ENCODE measurements around the gene PPP4R1.

The PPP4R1 gene

DNA sequence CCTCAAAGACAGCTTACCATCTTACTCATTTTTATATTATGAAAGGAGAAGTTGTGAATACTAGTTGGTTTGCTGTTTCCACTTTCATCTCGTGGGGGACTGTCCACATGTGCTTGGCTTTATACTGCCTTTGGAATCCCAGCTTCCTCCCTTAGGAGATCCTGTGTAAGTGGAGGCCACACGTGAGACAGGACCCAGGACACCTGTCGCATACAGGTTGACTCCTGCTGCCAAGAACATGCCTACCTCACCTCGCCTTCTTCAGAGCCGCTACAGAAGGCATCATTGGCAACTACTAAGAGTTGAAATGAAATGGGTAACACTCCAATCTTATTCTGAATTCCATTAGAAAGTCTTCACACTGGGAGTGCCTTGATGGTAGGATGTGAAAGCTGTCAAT lies 69.3 kb downstream of the PPP4R1 start:
- DNase-seq = no peak

DNA sequence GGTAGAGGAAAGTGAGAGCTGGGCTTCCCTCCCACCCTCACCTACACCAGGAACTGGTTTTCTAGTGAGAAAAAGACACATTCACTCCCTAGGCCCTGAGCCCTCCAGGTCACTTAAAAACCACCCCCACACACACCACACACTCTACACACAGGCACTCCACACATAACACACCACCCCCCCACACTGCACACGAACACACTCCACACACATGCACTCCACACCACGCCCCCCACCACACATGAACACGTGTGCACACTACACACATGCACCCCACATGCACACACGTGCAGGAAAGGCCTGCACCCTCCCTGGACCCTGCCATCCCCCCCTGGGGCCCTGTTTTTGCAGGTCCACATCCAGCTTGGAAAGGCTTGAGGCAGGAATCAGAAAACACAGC lies 71.4 kb downstream of the PPP4R1 start:
- no peak for DNase-seq

DNA sequence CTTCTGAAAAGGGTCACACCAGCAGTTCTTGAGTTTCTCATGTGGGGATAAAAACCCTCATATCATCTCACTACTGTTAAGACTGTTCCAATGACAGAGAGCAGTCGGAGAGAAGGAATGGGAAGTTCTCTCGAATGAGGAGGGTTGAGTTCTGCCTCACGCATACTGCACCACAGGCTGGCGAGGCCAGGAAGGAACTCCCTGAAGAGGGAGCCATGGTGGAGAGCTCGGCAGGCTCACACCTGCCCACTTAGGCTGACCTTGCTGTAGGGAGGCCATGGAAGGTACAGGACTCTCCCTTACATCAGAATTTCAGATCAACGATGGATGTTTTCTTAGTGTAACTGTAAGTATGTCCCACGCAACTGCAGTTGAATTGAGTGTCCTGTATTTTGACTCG lies 74.4 kb downstream of the PPP4R1 start:
- no peak for DNase-seq

- no peak for DNase-seq
Observed at GRCh38 chr18:9539283-9539682, 75.1 kb downstream of the PPP4R1 start.

DNA sequence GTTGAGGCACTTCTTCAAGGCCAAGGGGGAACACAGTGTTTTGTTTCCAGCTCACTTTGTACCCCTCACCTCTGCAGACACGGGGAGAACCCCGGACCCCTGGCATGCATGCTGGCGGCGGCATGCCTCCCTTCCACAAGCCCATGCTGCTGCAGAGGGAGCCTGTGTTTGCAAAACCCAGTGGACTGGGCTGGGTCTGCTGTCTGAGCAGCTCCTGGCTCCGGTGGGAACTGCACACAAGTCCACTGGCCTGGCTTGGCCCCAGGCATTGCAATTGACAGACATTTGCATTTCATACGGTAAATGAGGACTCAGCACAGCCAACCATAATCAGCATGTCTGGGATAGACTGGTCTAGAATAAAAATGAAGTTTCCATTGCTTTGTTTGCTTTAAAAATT lies 76.7 kb downstream of the PPP4R1 start:
- no peak for DNase-seq

DNA sequence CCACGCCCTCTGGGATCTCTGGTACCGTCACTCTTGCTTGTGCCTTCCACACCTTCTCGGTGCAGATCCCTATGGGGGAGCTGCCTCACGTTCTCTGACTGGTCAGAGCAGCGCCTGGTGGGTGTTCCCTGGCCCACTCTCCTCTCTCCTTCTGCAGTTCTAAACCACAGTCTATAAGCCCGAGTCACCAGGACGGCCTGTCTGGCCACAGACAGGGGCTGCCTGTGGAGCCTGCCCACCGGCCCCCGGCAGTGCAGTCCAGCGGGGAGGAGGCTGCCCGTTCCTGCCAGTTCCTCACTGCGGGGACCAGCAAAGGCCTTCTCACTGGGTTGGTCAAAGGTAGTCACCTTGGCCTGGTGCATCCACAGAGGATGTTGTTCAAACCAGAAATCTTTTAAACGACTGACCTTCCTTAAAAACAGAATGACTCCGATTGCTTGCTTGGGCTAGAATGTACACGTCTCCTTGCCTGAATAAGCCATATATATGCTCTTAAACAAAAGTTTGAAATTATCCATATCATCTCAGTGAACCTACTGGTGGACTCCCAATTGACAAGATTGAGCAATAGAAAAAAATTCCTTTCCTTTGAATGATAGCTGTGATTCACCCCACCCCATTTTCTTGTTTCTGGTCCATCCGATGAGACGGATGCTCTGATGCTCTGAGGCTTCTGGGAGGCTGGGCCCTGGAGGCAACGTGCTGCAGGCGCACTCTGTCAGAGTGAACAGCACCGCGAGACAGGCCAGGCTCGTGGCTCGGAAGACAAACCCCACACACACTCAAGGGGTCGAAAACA lies 77.8 kb downstream of the PPP4R1 start:
- DNase-seq = no peak

DNA sequence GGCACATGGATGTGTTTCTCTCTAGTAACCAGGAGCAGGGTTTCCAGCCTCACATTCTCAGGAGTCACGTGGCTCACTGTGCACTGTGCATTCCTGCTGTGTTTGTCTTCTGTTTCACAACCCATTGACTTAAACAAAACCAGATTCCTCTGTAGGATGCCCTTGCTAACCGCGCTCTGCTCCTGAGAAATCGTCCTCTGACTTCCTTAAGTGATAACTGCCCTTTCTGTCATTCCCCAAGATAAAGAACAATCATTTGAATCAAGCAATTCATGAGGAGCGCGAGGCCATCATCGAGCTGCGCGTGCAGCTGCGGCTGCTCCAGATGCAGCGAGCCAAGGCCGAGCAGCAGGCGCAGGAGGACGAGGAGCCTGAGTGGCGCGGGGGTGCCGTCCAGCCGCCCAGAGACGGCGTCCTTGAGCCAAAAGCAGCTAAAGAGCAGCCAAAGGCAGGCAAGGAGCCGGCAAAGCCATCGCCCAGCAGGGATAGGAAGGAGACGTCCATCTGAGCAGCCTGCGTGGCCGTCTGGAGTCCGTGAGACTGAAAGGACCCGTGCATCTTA lies 78.8 kb downstream of the PPP4R1 start:
- DNase-seq = no peak

DNA sequence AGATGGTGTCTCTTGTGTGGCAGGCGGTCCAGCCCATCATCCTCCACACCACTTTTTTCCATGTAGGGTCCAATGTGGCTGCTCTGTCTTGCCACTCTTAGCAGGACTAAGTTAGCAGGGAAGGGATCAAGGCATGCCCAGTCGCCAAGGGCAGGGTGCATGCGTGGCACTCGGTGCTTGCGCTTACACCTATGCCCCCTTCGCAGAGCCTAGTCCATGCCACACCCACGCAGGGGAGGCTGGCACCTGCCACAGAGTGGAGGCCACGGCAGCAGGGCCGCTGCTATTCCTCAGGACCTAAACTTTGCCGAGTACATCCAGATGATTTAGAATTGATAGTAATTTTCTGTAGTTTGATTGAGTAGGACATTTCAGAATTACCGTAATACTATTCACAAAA lies 79.5 kb downstream of the PPP4R1 start:
- no peak for DNase-seq

DNA sequence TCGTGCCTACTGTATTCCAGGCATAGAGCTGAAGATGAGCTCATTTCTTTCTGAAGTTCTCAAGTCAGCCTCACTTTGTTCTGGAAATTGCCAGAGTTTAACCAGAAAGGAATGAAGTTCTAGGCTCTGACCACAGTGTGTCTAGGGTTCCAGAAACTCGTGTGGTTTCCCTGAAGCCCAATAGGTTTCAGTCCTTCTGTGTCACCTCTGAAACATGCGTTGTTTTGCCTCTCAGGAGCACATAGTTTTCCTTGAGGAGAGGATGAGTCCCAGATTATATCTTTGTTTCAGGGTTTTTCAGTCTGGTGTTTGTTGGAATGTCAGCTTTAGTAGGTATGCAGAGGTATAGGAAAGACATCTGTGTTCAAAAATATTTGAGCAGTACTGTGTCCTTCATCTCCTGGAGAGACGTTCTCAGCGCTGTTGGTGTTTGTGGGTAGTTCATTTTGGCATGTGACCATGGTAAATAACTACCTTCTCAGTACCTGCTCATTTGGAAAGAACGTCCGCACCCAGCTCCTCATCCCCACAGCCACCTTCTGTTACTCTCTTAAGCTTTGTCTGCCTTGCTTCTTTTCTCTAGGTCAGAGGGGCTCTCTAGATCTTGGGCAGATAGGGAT lies 82.5 kb downstream of the PPP4R1 start:
- DNase-seq = no peak

DNA sequence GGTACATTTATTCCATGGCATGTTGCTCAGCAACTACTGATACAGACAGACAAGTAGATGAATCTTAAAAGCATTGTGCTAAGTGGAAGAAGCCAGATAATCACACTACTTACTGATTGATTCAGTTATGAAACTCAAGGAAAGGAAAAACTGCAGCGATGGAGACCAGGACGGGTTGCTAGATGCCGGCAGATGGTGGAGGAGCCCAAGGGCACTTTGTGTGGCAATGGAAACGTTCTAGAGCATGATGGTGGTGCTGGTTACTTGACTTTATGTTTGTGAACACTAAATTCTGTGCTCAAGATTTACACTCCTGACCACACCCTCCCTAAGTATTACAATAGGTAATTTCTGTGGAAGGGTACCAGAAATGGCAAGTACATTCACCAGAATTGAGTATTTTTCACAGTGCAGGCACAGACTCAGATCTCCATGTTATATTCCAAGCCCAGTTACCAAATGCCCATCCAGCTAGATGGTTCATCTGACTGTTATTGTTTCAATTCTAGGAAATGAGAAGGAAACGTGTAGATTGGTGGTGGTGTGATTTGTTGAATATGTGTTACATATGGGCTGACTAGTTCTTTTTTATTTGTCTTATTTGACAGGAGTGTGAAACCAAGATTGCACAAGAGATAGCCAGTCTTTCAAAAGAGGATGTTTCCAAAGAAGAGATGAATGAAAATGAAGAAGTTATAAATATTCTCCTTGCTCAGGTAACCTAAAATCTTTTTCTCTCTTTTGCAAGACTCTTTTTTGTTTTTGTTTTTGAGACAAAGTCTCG lies 83.9 kb downstream of the PPP4R1 start:
- no peak for DNase-seq

DNA sequence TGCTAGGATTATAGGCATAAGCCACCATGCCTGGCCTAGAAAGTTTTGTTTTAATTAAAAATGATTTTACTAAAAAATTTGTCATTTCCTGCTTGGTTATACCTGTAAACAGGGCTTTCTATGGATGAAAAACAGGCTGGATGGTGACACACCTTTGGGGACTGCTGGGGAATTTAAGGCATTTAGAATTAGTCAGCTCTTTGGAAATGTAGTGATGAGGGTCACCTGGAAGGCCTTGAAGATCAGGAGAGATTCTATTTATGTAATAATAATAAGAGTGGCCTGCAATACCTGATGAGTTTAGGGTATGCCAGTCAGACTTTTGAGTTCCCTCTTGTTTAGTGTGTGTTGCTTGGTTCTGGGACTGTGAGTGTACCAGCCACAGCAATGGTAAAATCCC lies 87.9 kb downstream of the PPP4R1 start:
- DNase-seq = no peak

- no peak for DNase-seq
Observed at GRCh38 chr18:9522952-9523351, 91.4 kb downstream of the PPP4R1 start.

DNA sequence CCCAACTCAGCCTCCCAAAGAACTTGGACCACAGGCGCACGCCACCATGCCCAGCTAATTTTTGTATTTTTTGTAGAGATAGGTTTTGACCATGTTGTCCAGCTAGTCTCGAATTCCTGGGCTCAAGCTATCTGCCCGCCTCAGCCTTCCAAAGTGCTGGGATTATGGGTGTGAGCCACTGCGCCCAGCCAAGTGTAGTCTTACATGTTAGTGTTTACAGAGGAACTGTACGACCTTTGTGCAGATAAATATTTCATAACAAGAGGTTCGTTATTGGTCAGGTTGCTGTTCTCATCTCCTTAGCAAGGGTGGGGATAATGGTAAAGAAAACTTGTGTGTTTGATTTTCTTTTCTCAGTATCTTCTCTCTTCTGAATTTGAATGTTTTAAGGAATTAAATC lies 92.6 kb downstream of the PPP4R1 start:
- DNase-seq = no peak

GRCh38 chr18:9520666-9521065 lies 93.7 kb downstream of the PPP4R1 start:
- no peak for DNase-seq

DNA sequence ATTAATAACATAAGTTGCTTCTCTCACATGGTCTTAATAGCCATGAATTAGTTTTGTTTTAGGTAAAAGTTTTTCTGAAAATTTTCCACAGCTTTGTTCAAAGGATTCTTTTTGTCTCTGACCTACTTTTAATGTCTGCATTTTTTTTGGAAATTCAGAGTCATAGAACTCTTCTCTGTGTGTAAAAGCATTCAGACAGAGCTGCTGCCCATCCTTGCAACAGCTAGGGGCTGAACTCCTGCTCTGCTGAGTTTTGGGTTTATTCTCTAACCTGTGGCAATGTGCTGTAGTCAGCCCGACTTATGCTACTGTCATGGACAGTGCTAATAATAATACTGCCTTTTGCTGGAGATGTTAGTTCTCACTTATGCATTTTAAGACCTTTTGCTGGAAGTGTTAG lies 95.0 kb downstream of the PPP4R1 start:
- DNase-seq = no peak

- no peak for DNase-seq
Observed at GRCh38 chr18:9517869-9518268, 96.5 kb downstream of the PPP4R1 start.

DNA sequence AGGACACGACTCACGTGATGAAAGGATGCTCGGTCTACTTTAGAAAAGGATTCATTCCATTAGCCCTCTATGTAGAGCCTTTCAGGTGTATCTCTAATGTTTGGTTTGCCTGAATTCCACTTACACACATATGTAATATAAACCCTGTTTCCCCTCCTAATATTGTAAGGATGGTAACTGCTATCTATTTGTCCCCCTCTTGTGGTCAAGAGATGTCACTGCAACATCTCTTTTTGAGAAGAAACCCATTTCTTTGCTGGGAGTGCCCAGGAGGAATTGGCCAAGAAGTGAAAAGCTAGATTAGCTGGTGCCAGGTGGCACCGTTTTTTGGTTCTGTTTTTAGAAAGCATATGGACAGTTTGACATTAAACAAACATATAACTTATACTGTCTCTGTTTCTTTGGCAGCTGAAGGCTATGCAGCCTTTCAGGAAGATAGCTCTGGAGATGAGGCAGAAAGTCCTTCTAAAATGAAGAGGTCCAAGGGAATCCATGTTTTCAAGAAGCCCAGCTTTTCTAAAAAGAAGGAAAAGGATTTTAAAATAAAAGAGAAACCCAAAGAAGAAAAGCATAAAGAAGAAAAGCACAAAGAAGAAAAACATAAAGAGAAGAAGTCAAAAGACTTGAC lies 97.8 kb downstream of the PPP4R1 start:
- peak; percentile 67 to 75 for DNase-seq

- no peak for DNase-seq
Observed at GRCh38 chr18:9513971-9514512, 100.3 kb downstream of the PPP4R1 start.

DNA sequence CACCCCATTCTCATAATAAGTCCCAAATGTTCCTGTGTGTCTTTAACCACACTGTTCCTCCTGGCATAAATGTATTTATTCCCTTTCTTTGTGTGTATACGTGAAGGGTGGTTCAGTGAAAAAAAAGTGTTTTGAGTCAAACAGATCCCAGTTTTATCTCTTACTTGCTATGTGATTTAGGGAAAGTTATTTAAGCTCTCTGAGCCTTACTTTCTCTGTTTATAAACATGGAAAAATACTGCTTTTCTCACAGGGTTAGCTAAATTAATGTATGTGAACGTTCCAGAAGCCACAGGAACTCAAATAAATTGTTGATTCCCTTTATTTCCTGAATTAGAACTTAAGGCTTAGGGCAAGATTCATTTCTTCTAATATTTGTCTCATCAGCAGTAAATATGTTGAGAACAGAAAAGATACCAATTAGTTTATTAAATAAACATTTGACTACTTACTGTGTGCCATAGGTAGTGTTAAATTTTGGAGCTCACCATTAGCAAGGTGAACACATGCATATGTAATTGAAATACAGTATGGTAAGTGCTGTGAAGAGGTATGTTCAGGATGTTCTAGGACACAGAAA lies 105.8 kb downstream of the PPP4R1 start:
- no peak for DNase-seq

- no peak for DNase-seq
Observed at GRCh38 chr18:9507565-9508088, 106.7 kb downstream of the PPP4R1 start.

GRCh38 chr18:9506046-9506792 lies 108.1 kb downstream of the PPP4R1 start:
- DNase-seq = no peak

Measured in Kasumi-1 (cell line).